GM18907 (cell line): ENCODE measurements around the gene TDRD12.
A peak's percentile ranks its signal among the peaks of the same experiment; 100 is the strongest.
"Not testable (repeated sequence)": the region's sequence is repeated elsewhere in the genome, so short reads cannot be mapped to it uniquely, and the experiment has no call there.

ENCODE experiments used
- ATAC-seq: cut with Tn5 transposase; IDR thresholded peaks from one replicate; pipeline ENCODE4 v1.9.1; 2021; ENCODE audit warnings: mild to moderate bottlenecking, moderate library complexity; ENCODE audit not compliant: unreplicated experiment

TDRD12 gene

DNA sequence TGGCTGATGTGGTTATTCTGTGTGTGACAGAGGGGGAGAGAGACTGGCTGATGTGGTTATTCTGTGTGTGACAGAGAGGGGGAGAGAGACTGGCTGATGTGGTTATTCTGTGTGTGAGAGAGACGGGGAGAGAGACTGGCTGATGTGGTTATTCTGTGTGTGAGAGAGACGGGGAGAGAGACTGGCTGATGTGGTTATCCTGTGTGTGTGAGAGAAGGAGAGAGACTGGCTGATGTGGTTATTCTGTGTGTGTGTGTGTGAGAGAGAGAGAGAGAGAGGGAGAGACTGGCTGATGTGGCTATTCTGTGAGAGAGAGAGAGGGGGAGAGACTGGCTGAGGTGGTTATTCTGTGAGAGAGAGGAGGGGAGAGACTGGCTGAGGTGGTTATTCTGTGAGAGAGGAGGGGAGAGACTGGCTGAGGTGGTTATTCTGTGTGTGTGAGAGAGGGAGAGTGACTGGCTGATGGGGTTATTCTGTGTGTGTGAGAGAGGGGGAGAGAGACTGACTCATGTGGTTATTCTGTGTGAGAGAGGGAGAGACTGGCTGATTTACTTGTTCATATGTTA lies 27.1 kb downstream of the TDRD12 start:
- peak; percentile 45 for ATAC-seq

DNA sequence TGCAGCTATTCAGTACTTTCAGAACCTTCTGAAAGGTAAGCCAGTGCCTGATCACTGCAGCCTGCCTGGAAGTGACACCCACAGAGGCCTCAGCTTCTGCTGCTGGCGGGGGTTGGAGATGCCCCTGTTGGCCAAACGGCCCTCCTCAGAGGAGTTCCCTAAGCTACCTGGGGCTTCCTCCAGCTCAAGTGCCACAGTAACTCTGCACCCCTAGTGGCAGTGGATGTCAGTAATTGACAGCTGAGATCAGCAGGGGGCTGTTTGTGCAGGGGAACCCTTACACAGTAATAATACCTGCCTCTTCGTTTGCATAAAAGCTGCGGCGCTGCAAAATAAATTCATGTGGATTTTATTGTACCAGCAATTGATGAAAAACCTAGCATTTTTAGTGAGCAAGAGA lies 28.9 kb downstream of the TDRD12 start:
- no peak for ATAC-seq

DNA sequence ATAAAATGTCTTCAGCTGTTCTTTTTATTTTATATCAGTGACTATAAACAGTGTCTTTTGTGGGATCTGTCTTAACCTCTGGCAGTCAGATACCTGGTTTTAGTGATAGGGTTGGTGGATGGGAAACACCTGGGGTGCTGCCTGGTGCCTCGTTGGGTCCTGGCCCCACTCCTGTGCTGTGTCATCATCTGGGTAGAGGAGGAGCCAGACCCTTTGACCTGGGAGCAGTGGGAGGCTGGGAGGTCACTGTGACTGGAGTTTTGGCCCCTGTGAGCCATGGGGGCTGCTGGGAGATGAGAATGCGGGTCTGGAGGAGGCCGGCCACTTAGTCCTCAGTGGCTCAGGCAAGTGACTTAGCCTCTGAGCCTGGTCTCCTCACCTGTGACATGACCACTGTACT lies 29.4 kb downstream of the TDRD12 start:
- ATAC-seq = no peak

DNA sequence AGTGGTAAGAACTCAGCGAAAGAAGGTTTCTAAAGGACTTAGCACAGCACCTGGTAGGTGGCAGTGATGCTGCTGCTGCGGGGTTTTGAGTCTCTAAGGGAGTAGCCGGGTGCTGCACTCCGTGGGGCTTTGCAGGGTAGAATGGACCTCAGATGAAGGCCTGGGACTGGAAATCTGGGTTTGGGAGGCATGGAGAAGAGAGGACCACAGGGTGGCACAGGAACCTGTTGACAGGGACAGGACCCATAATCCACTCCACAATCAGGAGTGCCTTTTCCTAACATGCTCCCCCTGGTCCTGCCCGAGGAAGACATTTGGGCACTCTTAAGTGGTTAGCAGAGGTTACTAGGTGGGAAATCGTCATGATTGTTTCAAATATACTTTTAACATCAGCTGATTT lies 29.8 kb downstream of the TDRD12 start:
- no peak for ATAC-seq

DNA sequence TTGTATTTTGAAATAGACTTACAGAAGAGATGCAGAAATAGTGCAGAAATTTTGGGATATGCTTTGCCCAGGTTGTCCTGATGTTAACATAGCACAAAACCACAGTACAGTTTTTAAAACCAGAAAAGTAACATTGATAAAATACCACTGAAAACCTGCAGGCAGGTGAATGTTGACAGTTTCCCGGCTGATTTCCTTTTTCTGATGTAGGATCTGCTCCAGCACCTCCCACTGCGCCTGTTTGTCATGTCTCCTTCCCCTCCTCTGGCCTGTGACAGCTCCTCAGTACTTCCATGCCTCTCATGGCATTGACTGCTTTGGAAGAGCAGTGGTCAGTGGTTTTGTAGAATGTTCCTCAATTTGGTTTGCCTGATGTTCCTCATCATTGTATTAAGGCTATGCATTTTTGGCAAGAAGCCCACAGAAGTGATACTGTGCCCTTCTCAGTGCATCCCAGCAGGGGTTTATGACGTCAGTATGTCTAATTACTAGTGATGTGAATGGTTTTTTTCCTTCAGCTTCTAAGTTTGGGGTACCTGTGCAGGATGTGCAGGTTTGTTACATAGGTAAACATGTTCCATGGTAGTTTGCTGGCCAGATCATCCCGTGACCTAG lies 31.0 kb downstream of the TDRD12 start:
- no peak for ATAC-seq

DNA sequence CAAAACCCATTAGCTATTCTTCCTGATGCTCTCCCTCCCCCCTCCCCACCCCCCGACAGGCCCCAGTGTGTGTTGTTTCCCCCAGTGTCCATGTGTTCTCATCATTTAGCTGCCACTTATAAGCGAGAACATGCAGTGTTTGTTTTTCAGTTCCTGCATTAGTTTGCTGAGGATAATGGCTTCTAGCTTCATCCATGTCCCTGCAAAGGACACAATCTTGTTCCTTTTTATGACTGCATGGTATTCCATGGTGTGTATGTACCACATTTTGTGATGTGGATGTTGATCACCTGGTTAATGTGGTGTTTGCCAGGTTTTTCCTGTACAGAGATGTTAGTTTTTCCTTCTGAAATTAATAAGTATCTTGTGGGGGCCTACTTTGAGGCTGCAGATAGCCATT lies 31.5 kb downstream of the TDRD12 start:
- no peak for ATAC-seq

DNA sequence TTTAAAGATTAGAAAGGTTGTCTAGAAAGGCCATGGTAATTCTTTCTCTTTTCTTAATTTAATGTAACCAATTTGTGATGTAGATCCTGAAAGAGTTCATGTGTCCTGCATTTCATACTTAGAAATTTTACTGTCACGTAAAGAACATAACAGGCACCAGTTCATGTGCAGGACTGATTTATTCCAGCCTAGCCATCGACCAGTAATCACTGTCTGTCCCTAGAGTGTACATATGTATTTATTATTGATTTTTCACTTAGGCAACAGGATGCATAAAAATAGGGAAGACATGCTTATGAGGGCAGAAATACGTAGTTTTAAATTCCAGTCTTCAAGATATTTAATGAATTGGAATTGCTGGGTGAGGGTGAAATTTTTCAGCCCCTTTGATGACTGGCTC lies 37.6 kb downstream of the TDRD12 start:
- ATAC-seq = no peak

DNA sequence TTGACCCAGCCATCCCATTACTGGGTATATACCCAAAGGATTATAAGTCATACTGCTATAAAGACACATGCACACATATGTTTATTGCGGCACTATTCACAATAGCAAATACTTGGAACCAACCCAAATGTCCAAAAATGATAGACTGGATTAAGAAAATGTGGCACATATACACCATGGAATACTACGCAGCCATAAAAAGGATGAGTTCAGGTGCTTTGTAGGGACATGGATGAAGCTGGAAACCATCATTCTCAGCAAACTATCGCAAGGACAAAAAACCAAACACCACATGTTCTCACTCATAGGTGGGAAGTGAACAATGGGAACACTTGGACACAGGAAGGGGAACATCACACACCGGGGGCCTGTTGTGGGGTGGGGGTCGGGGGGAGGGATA lies 45.8 kb downstream of the TDRD12 start:
- ATAC-seq = not testable (repeated sequence)

DNA sequence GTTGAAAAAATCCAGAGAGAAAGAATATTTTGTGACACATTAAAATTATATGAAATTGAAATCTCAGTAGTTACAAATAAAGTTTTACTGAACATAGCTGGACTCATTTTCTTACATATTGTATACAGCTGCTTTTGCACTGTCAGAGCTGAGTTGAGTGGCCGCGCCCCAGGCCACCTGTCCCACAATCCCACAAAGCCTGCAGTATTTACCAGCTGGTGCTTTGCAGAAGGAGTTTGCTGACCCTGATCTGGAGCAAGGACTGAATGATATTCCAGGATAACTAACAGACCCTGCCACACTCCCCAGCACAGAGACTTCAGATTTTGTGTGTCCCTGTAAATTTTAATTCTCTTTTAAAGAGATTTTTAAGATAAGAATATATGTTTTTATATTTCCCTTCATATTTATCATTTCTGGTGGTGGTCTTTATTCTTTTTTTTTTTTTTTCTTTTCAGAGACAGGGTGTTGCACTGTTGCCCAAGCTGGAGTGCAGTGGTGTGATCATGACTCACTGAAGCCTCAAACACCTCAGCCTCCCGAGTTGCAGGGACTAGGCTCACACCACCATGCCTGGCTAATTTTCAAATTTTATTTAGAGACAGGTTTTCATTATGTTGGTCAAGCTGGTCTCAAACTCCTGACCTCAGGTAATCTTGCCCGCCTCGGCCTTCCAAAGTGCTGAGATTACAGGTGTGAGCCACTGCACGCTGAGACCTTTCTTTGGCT lies 48.5 kb downstream of the TDRD12 start:
- no peak for ATAC-seq

DNA sequence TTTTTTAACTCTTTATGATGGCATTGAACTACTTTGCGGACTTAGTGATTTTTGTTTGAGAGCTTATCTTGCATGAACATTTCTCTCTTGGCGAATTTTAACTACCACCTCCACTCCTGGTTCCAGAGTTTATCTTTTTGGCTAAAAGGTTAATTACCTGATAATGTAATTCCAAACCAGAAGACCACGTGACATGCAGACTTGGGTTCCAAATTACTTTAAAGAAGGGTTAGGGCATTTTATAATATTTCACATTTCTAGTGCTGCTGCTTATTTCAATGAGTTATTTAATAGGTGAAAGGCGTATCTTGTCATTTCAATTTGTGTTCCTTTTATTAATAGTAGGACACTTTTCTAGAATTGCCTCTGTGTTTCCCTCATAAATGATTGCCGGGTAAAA lies 52.0 kb downstream of the TDRD12 start:
- no peak for ATAC-seq

DNA sequence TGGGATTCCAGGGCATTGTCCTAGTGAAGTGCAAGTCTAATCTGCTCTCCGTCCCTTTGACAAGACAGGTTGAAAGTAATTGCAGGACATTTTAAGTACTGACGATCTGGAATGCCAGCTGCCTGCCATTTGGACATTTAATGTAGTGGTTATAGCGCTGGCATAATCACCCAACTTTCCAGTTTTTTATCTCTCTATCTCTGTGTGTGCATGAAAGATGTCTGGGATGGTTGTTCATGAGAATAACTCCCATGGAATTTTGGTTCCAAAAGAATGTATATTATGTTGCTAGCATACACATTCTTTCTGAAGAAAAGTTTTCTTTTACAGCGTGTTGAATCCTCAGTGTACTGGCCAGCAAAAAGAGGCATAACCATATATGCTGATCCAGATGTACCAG lies 53.6 kb downstream of the TDRD12 start:
- no peak for ATAC-seq

DNA sequence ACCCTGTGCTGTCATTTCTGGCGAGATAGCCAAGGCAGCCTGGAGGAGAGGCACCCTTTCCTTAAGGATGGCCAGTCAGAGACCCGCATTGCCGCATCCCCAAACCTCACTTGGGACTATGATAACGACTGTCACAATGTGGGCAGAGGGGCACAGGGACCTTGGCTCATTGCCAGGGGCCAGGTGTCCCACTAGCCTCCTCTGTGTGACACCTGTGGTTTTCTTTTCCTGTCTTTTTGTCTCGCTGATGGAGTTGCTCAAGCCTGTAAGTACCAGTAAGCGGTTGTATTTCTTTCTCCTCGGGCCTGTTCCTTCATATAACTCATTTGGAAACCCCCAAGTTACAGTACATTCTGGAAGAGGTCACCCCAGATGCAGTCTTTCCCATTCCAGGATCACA lies 59.5 kb downstream of the TDRD12 start:
- ATAC-seq = no peak

DNA sequence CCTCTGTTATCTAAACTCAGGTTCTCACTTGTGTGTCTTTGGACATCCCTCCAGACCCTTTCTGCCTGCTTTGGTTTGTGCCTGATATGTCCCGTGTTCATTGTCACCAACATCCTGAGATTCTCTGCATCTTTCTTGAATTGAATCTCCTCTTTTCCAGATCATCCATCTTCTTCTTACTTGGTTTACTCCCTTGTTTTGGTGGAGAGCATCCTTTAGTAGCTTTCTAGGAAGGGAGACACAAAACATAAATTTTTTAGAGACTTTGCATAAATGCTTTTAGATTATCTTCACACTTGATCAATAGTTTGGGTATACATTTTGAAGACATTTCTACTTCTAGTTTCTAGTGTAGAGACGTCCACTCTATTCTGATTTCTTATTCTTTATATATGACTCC lies 61.7 kb downstream of the TDRD12 start:
- no peak for ATAC-seq

DNA sequence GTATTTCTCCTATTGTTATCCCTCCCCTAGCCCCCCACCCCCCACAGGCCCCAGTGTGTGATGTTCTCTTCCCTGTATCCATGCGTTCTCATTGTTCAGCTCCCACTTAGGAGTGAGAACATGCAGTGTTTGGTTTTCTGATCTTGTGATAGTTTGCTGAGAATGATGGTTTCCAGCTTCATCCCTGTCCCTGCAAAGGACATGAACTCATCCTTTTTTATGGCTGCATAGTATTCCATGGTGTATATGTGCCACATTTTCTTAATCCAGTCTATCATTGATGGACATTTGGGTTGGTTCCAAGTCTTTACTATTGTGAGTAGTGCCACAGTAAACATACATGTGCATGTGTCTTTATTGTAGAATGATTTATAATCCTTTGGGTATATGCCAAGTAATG lies 62.5 kb downstream of the TDRD12 start:
- ATAC-seq = not testable (repeated sequence)

DNA sequence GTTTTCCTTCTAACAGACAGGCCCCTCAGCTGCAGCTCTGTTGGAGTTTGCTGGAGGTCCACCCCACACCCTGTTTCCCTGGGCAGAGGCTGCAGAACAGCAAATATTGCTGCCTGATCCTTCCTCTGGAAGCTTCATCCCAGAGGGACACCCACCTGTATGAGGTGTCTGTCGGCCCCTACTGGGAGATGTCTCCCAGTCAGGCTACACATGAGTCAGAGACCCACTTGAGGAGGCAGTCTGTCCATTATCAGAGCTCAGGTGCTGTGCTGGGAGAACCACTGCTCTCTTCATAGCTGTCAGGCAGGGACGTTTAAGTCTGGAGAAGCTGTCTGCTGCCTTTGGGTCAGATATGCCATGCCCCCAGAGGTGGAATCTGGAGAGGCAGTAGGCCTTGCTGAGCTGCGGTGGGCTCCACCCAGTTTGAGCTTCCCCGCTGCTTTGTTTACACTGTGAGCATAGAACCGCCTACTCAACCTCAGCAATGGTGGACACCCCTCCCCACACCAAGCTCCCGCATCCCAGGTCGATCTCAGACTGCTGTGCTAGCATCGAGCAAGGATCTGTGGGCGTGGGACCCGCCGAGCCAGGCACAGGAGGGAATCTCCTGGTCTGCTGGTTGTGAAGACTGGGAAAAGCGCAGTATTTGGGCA lies 67.7 kb downstream of the TDRD12 start:
- not testable (repeated sequence) for ATAC-seq

DNA sequence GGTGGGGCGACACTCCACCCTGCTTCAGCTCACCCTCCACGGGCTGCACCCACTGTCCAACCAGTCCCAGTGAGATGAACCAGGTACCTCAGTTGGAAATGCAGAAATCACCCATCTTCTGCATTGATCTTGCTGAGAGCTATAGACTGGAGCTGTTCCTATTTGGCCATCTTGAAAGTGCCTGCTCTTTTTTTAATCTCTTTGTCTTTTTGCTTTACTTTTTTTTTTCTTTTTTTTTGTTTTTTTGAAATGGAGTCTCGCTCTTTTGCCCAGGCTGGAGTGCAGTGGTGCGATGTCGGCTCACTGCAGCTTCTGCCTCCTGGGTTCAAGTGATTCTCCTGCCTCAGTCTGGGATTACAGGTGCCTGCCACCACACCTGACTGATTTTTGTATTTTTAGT lies 68.3 kb downstream of the TDRD12 start:
- not testable (repeated sequence) for ATAC-seq

DNA sequence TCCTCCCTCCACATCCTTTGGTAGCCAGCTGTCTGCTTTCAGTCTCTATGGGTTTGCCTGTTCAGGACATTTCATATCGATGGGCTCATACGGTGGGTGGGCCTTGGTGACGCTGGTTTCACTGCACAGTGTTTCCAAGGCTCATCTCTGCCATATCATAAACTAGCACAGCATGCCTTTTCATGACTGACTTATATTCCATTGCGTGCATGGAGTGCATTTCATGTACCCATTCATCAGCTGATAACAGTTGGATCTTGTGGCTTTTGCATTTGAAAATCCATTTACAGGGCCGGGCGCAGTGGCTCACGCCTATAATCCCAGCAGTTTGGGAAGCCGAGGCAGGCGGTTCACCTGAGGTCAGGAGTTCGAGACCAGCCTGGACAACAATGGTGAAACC lies 69.9 kb downstream of the TDRD12 start:
- no peak for ATAC-seq

DNA sequence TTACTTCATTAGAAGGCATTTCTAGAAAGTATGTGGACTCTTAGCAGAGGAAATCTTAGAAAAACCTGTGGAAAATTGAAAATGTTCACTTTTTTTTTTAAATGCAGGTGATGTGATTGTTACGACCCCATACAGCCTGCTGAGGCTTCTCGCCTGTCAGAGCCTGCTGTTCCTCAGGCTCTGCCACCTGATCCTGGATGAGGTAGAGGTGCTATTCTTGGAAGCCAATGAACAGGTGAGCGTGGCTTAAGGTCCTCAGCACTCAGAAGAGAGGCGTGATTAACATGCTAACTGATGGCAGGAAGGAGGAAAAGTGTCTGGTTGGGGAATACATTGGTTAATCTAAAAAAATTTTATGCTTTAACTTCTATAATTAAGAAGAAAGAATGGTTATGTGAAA lies 78.6 kb downstream of the TDRD12 start:
- no peak for ATAC-seq

DNA sequence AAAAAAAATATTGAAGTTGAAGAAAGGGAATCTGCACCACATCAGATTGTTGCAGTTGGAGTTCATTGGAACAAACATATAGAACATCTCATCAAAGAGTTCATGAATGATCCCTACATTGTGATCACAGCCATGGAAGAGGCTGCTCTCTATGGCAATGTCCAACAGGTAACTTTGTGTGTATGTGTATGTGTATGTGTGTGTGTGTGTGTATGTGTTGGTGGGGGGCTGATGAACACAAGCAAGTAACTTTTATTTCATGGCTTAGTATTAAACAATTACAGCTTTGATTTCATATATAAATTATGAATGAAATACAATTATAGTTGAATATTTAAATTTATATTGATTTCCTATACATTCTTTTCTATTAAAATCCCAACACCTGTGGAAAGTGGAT lies 80.6 kb downstream of the TDRD12 start:
- ATAC-seq = no peak

DNA sequence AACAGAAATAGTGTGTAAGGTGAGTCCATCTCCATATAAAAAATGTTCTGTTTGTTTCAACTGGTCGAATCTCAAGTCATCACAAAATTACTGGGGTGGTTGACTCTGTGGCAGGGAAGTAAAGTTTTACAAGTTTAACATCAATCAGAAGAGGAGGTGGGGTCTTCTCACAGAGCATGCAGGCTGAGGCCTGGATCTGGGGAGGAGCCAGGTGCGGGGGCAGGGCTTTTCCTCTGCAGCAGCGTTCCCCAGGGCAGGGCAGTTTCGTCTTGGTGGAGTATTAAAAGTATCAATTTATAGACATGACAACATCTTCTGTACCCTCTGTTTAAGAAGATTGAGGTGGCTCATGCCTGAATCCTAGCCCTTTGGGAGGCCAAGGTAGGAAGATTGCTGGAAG lies 81.2 kb downstream of the TDRD12 start:
- no peak for ATAC-seq

DNA sequence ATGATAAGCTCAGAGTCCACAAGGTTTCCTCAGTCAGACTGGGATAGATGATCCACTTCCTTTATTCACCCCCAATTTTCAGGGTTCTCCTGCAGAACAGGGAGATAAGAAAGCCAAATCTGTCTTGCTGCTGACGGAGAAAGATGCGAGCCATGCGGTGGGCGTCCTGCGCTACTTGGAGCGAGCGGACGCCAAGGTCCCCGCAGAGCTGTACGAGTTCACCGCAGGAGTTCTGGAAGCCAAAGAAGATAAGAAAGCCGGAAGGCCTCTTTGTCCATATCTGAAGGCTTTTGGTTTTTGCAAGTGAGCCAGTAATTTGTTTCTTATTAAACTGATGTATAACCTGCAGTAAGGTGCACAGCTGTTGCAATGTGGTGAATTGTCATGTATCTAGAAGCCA lies 83.3 kb downstream of the TDRD12 start:
- ATAC-seq = no peak

DNA sequence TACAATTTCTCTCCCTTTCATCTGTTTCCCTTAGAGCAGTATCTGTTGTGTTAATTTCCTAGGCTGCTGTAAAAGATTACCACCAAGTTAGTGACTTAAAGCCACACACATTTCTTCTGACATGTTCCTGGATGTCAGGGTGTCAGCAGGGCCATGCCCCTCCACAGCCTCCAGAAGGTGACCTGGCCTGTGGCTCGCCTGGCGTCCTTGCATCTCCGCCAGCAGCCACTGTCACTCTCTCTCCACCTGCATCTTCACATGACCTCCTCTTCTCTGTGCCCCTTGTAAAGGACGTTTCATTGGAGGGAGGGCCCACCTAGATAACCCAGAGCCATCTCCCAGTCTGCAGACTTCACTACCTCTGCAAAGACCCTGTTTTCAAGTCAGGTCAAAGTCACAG lies 88.7 kb downstream of the TDRD12 start:
- no peak for ATAC-seq
